Stimulated activated CD8-positive, alpha-beta memory T cell treated with anti-CD3 and anti-CD28 coated beads, Interleukin-2, amount 100 ng/mL, for 1 hour (primary cell): ENCODE data around the gene CNTNAP2.

Source experiments
- DNase-seq, 2 donors: peaks; one replicate each; pipeline ENCODE4 v3.0.0-alpha.2; 2020; ENCODE audit warnings: low read depth in 2 of 2

CNTNAP2 gene

DNA sequence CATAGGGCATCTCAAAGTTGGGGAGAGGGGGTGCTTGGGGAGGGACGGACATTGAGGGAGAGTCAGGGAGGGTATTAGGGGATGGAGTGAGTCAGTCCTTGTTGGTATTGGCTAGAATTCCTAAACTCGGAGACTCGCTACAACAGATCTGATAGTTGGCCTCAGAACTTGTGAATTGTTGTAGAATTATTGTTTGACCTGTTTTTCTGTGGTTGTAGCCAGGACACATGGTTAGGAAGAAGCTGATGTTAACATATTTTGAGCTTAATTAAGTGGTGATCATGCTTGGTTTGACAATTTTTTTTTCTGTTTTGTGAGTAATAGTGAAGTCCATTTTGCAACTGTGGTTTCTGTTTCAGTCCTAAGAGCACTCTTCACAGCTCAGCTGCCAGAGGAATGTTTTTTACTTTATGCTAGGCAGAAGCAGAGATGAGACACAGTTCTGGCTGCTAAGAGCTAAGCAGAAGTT is 1283.7 kb downstream of the CNTNAP2 start:
- DNase-seq: no peak

DNA sequence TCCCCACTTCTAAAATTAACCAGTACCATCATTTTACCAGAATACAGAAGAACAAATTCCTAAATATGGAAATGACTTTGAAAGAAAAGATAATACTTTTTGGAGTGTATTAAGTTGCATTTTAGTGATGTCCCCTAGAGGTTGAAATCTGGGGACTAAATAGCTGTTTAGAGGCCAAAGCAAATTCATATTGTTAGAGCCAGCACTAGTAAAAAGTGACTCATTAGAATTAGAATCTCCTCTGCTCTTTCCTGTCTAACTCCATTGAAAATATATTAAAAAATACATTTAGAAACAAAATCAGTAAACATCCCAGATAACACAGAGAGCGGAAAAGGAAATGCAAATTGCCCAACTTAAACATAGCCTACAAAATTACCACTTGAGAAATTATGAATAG is 1284.3 kb downstream of the CNTNAP2 start:
- no peak for DNase-seq

DNA sequence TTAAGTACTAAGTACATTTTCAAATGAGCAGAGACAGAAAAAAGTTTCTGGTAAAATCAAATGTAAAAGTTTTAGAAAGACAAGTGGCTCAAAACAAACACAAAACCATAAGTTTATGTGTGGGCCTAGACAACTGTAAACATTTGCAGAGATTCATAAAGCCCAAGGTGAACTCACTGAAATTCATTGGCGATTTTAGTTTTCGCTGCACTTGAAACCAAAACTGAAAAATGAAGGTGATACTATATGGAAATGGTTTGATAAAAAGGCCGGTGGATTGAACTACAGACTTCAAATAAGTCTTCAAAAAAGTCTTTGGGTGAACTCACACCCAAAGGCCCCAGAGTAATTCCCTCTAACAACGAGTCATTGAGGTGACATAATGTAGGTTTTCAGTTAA is 1289.0 kb downstream of the CNTNAP2 start:
- DNase-seq: no peak

DNA sequence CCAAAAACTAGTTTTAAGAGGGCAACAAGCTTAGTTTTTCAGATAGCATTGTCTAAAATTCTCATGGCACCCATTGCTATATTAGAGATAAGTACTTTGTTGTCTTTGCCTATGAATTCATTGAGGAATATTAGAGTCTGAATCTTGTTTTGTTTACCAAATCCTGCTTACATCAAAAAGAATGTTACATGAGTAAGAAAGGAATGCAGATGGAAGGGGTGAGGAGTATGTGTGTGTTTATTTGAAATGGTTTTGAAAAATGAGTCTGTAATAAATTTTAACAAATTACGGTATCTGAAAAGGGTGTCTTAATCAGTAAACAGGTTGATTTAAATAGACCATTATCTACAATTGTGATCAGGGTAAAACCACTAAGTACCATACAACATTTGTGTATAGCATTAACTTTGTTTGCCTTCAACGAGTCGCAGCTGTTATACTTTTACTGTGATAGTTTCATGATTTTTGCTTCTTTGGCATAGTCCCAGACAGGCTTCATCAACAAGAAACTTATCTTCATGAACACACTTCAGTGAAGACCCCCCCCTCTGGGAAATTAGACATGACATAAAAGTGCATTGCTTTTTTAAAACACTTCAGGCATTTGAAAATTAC is 1290.0 kb downstream of the CNTNAP2 start:
- DNase-seq: no peak

DNA sequence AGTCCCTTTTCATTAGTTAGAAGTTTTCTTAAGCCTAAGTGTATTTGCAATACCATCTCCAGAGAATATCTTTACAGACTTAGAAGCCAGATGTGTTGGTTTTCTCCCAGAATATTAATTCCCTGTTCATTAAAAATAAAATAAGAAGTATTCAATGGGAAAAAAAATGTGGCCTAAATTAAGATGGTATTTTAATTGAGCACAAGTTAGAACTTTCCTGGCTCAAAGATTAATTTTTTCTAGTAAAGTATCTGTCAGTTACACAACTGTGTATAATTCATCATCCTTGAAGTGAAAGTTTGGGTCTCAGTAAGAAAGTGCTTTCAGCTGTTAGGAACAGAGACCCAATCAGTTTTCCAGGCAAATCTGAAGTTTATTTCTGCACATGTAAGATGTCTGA is 1294.5 kb downstream of the CNTNAP2 start:
- DNase-seq: no peak

DNA sequence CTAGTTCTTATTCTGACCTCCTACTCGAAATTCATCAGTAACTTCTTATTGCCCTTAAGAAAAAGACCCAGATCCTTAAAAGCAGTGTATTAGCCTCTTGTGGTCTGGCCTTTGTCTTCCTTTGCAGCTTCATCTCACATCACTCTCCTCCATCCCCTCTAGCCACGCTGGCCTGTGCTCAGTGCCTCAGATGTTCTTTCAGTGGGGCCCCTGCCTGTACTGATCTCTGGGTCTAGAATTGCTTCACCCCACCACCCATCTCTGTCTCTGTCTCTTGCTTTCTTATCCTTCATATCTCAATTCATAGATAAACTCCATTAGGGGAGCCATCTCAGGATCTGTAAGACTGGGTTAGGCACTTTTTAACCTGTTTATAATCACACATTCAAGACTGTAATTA is 1295.5 kb downstream of the CNTNAP2 start:
- DNase-seq: no peak

DNA sequence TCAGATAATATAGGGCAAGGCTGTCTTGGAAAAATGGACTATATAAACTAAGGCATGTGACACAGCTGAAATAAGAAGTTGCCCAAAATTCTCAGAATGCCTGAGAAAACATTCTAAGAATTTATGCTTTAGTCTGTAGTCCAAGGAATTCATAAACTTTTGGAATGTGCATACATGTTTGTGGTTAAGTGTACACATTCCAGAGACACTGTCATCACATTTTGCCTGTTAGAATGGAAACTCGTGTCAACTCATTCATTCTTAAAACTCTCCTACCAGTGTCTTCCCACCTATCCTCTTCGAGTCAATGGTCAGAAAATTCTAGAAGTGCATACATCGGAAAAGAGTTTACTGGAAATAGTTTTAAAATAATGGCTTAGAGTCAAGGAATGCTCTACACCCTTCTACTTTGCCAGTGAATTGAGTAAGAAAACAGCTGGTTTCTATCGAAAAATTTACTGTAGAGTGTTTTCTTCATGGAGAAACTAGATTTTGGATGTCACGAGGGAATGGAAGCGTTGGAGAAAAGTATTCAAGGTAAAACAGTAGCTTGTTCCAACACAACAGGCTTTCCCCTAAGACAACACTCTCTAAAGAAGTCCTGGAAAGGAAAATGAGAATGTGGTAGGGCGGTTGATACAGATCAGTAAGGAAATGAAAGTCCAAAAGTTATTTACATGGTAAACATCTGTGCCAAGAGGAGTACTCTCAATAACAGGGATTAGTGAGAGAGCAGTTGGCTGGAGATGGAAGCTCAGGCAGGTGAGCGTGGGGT is 1296.4 kb downstream of the CNTNAP2 start:
- no peak for DNase-seq

DNA sequence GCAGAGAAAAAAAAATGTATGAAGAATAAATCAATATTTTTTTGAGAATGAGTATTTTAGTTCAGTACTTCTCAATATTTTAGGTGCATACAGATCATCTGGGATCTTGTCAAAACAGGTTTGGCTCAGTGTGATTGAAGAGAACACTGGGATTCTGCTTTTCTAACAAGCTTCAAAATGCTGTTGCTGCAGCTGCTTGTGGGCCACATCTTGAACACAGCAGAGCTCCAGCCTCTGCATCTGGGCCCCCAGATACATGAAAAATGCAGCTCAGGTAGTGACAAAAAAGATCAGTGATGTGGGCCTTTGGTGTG is 1296.9 kb downstream of the CNTNAP2 start:
- DNase-seq: no peak

DNA sequence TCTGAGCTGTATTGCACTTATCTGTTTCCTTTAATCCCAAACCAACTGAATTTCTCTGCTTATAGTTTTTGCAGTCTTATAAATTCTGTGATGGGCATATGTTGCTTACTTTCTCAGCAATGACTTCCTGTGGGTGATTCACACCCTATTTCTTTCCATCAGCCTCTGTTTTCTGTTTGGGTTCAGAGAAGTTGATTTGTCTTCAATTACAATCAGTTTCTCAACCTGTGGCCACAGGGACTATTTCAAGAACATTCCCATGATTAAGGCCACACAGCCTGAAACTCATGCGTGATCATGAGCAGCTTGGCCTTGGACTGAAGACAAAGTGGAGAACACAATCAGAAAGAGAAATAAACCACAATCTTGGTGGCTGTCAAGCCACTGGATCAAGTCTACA is 1299.4 kb downstream of the CNTNAP2 start:
- DNase-seq: no peak

DNA sequence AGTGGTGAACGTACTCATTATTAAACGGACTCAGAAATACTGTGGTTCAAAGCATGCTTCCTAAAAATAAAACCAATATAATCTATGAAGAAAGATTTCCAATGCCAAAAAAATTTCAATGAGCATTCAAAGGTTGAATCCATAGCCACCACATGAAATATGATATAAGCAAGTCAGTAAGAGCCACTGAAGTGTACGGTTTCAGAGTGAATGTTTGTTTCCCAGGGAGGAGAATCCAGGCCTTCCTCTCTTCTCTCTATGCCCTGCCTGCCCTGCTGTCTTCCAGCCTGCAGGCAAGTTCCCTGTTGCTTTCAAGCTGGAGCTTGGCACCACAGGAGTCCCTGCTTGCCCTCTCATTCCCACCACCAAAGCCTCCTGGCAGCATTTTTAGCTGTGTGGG is 1302.4 kb downstream of the CNTNAP2 start:
- no peak for DNase-seq

DNA sequence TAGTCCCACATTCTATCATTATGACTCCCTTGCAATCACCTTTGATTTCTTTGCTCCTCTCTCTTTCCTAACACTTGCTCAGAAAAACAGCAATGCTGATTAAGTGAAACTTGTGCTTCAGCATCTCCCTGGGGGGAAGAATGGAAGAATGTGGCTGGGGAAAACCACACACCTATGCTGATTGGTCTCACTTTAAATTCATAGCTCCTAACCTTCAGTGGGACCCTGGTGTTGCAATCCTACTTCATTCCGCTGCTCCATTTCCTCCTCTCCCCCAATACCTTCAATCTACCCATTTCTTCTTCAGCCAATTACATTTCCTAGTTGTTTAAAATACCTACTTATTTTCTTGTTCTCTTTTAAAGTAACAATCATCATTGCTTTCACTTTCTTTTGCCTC is 1307.3 kb downstream of the CNTNAP2 start:
- DNase-seq: no peak

DNA sequence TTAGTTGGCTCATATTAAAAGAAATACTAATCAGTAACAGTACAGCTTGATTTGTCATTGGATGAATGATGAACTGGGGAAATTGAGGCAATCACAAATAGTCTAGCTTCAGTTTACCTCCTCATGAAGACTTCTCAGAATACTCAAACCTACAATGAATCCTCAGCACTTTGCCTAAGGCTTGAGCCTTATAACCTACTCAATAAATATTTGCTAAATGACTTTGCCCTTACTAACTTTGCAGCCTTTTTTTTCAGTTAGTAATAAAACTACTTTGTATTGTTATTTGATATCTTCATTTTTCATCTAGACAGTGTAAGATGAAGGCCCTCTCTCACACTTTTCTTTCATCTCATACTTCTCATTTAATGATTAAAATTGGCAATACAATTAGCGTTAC is 1311.5 kb downstream of the CNTNAP2 start:
- no peak for DNase-seq

DNA sequence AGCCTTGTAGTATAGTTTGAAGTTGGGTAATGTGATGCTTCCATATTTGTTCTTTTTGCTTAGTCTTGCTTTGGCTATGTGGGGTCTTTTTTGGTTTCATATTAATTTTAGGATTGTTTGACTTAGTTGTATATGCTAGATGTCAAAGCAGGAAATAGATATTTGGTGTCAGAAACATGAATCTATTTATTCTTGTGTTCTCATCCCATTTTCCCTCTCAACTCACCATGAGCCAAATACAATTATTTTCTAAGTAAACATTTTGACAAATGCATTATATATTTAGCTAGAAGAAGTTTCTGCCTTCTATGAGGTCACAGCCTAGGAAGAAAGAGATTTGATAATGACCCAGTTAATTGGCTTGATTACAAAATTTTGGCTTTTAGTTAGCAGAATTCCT is 1313.4 kb downstream of the CNTNAP2 start:
- DNase-seq: no peak

DNA sequence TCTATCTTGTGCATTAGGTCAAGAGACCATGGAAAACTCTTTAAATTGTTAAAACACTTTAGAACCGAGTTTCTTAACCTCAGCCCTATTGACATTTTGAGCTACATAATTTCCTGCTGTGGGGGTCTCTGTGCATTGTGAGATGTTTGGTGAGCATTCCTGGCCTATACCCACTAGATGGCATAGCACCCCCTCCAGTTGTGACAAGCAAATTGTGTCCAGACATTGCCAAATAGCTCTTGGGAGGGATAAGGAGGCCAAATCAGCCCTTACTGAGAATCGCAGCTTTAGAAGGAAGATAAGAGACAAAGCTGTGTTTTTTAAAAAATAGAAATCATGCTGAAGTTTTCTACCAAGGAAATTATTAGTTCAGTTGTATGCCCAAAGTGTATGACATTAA is 1315.5 kb downstream of the CNTNAP2 start:
- no peak for DNase-seq

DNA sequence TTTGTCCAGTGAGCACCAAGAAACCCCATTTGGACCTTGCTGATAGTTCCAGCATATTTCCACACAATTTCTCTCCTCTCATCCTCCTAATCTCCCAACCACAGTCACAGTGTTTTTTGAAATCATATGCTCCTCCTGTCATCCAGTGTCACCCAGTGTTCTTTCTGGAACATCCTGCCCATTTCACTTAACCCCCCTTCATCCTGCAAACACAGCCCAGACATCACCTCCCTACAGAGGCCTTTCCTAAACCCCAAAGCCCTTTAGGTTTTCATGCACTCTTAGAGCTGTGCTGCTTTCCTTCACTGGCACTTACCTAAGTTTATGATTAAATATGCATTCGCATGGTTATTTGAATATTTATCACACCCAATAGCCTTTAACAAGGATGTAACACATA is 1316.0 kb downstream of the CNTNAP2 start:
- DNase-seq: no peak

DNA sequence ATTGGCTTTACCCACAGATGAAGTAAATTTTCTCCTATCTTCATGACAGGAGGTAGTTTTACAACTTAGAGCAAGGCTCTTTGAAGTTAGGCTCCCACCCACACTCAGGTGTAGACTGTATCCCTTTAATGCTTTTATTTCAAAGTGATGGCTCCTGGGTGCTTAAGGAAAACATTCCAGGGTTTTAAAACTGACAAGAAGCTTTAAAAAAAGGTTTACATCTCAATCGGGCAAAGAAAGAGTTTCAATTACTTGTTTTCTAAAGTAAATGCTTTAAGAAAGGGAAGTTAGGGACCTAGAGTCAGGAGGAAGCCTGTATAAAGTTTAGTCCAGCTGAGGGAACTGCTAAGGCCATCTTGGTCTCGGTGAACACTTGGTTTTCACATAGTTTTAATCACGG is 1320.1 kb downstream of the CNTNAP2 start:
- DNase-seq: no peak

DNA sequence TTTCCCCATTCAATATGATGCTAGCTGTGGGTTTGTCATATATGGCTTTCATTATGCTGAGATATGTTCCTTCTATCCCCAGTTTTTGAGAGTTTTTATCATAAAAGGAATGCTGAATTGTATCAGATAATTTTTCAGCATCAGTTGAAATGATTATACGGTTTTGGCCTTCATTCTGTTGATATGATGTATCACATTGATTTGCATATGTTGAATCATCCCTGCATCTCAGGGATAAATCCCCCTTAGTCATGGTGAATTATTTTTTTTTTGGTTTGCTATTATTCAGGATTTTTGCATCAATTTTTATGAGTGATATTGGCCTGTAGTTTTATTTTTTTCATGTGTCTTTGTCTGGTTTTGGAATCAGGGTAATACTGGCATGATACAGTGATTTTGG is 1321.6 kb downstream of the CNTNAP2 start:
- no peak for DNase-seq

DNA sequence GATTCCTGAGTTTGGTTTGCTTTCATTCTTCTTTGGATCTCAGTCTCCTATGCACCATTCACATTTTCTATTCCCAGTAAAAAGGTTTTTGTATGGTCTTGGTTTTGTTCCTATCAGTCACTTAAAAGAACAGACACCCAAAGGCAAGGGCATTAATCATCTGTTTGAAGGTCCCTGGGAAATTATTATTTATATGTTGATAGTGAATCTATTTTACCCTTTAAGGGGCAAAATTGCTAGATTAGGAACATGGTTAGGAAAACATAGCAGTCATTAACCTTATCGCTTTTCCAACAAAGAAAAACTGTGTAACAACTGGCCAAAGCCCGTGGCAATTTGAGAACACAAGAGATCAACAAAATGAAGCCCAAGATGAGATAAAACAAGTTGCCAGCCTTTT is 1327.3 kb downstream of the CNTNAP2 start:
- no peak for DNase-seq

DNA sequence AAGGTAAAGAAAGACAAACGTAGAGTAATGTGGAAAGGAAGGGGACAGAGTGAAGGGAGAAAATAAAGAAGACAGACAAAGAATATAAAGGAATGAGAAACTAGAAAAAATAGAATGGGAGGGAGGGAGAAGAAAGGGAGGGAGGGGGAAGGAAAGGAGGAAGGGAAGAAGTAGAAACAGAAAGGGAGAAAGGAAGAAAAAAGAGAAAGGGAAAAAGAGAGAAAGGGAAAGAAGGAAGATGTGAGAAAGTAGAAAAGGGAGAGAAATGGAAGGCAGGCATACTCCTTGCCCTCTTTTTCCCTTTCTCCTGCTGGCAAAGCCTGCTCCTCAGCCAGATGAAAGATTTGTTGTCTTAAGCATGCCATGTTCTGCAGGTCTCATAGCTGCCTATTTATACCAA is 1336.2 kb downstream of the CNTNAP2 start:
- DNase-seq: no peak

DNA sequence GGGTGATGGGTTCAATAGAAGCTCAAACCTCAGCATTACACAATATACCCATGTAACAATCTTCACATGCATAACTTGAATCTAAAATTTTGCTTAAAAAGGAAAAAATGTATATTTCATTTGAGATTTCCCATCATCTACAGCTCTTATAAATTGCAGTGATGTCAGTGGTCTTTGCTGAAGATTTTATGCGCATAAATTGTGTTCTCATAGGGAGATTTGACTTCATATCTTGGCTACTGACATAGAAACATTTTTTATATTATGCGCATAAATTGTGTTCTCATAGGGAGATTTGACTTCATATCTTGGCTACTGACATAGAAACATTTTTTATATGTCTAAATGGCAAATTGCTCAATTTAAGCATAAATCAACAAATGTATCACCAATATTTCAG is 1348.6 kb downstream of the CNTNAP2 start:
- no peak for DNase-seq

DNA sequence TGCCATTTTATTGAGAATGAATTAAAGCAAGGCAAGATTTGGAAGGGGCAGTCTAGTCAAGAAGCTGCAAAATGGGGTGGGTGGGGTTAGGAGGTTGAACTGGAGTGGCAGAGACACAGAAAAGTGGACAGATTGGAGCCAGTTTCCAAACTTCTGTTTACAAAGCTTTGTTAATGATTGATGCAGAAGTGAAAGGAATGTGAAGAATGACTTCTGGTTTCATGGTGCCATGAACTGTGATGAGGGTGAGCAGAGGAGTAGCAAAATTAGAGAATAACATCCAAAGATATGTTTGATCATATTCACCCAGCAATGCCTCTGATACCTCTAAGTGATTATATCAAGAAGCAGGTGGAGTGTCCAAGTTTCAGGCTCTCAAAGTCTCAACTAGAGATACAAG is 1356.0 kb downstream of the CNTNAP2 start:
- no peak for DNase-seq

DNA sequence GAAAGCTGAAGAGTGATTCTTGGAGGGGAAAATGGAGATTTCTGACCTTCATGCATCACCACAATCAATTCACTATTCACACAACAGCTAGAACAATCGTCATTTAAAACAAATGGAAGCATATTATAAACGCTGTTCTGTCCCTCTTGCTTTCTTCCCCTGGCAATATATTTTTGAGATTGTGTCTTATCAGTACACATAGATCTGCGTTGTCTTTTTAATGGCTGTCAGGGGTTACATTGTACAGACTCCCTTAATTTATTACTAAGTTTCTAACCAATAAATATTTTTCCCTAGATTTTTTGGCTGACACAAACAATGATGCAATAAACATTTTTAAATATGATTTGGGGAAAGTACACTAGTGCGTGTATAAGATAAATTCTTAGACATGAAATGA is 1358.3 kb downstream of the CNTNAP2 start:
- no peak for DNase-seq

DNA sequence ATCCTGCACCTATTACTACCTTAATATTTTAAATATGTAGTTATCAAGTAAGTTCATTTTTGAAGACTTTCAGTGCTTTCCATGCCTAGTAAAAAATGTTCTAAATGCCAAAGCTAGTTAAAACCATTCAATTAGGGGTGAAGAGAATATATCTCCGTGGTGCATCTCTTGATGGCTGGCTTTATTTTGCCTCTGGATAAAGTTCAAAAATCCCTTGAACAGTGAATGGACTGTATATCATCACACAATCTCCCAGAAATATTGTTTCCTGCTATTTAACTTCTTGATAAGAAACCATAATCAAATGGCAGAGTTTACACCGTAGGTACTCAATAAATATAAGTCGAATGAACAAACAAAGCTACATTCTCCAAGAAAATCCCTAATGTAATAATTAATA is 1360.9 kb downstream of the CNTNAP2 start:
- no peak for DNase-seq

DNA sequence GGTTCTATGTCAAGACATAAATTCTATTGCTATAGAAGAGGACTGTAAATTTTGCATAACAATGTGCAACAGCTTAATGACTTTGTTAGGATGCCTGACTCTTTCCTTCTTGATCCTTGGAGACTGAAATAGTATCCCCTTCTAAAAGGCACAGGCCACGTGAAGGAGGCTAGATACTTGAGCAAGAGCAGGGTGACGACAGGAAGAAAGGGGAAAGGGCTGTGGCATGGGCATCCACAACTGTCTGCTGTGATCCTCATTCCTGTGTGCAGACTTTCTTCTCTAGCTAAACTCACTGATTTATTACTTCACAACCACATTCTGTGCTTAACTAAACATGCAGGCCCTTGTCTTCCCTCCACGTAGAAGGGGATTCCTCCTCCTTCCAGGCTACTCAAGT is 1362.2 kb downstream of the CNTNAP2 start:
- DNase-seq: no peak
